ENCODE results near the gene SLC38A11. TPM values are rescaled to one million over a fixed set of nuclear protein-coding genes. Genes with fewer than 3 reads are reported as not detected.
"Not testable (repeated sequence)": the region's sequence is repeated elsewhere in the genome, so short reads cannot be mapped to it uniquely, and the experiment has no call there.

The SLC38A11 gene, protein sequence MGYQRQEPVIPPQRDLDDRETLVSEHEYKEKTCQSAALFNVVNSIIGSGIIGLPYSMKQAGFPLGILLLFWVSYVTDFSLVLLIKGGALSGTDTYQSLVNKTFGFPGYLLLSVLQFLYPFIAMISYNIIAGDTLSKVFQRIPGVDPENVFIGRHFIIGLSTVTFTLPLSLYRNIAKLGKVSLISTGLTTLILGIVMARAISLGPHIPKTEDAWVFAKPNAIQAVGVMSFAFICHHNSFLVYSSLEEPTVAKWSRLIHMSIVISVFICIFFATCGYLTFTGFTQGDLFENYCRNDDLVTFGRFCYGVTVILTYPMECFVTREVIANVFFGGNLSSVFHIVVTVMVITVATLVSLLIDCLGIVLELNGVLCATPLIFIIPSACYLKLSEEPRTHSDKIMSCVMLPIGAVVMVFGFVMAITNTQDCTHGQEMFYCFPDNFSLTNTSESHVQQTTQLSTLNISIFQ
- not detected for total RNA-seq

GRCh38 chr2:164954954-164955701 lies at the start of gene SLC38A11:
Gene SLC38A11 (minus strand): TSS chr2:164955525. CDS start chr2:164955247, 278 bp downstream.
- no peaks in the 10 kb centered on the region for H3K36me3 Mint-ChIP-seq (ENCODE audit: insufficient read depth in 2 of 2)
- H3K9me3 Mint-ChIP-seq = no peaks in the 10 kb centered on the region
- peaks cover 6% of the 10 kb centered on the region for H3K4me1 Mint-ChIP-seq (ENCODE audit: low read depth)
- H3K27me3 Mint-ChIP-seq (ENCODE audit: low read depth) = peaks cover 39% of the 10 kb centered on the region
- ATAC-seq (replicated peaks in 1 of 2) (no peak), DNase-seq (no peak)
- no peak within 1 kb of the TSS for H3K4me3 Mint-ChIP-seq
- H3K27ac Mint-ChIP-seq = no peak within 1 kb of the TSS

- Mint-ChIP-seq H3K27ac (no peak overlapping the region), H3K9me3 (no peaks in the 10 kb centered on the region), H3K27me3 (ENCODE audit: low read depth) (peaks cover 7% of the 10 kb centered on the region), H3K4me3 (no peak overlapping the region), H3K36me3 (ENCODE audit: insufficient read depth in 2 of 2) (no peaks in the 10 kb centered on the region), H3K4me1 (ENCODE audit: low read depth) (no peaks in the 10 kb centered on the region)
- DNase-seq (no peak), ATAC-seq (replicated peaks in 1 of 2) (no peak)
Measured at GRCh38 chr2:165003443-165004130, 48.3 kb upstream of the SLC38A11 start.

DNA sequence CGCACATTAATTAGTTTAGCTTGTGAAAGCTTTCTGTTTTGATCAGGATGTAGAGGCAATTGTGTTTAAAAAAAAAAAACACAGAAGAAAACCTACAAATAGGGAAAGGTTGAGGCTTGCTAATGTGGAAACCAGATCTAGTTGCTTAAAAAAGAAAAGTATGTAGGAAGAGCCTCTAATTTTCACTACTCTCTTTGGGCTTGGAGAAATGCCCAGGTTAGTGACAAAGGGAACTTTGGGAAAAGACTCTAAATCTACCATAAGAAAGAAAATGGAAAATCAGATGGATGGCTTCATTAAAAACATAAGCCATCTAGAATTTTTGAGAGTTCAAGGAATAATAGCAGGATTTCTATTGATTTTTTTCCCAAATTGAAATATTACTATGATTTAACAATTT lies 47.3 kb upstream of the SLC38A11 start:
- Mint-ChIP-seq H3K4me3 (no peak overlapping the region), H3K27me3 (ENCODE audit: low read depth) (peaks cover 7% of the 10 kb centered on the region), H3K27ac (no peak overlapping the region), H3K4me1 (ENCODE audit: low read depth) (no peaks in the 10 kb centered on the region), H3K9me3 (no peaks in the 10 kb centered on the region), H3K36me3 (ENCODE audit: insufficient read depth in 2 of 2) (no peaks in the 10 kb centered on the region)
- DNase-seq (no peak), ATAC-seq (replicated peaks in 1 of 2) (no peak)

DNA sequence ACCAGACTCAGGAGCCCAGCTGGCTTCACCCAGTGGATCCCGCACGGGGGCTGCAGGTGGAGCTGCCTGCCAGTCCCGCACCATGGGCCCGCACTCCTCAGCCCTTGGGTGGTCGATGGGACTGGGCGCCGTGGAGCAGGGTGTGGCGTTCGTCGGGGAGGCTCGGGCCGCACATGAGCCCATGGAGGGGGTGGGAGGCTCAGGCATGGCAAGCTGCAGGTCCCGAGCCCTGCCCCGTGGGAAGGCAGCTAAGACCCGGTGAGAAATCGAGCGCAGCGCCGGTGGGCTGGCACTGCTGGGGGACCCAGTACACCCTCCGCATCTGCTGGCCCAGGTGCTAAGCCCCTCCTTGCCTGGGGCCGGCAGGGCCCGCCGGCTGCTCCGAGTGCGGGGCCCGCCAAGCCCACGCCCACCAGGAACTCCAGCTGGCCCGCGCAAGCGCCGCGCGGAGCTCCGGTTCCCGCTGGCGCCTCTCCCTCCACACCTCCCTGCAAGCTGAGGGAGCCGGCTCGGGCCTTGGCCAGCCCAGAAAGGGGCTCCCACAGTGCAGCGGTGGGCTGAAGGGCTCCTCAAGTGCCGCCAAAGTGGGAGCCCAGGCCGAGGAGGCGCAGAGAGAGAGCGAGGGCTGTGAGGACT lies 39.5 kb upstream of the SLC38A11 start:
- H3K4me3 Mint-ChIP-seq; ATAC-seq (replicated peaks in 1 of 2); H3K36me3 Mint-ChIP-seq (ENCODE audit: insufficient read depth in 2 of 2): not testable (repeated sequence)

GRCh38 chr2:164993287-164994016 lies 38.1 kb upstream of the SLC38A11 start:
- Mint-ChIP-seq H3K27me3 (ENCODE audit: low read depth) (no peaks in the 10 kb centered on the region), H3K4me3 (no peak overlapping the region), H3K4me1 (ENCODE audit: low read depth) (peaks cover 14% of the 10 kb centered on the region), H3K36me3 (ENCODE audit: insufficient read depth in 2 of 2) (no peaks in the 10 kb centered on the region), H3K27ac (no peak overlapping the region), H3K9me3 (no peaks in the 10 kb centered on the region)
- ATAC-seq (replicated peaks in 1 of 2) (peak; percentile 36 to 43), DNase-seq (no peak)

More for the DNA sequence above, 39.5 kb upstream of the SLC38A11 start:
- not testable (repeated sequence) for H3K27me3 Mint-ChIP-seq (ENCODE audit: low read depth); H3K9me3 Mint-ChIP-seq; H3K27ac Mint-ChIP-seq; DNase-seq; H3K4me1 Mint-ChIP-seq (ENCODE audit: low read depth)

DNA sequence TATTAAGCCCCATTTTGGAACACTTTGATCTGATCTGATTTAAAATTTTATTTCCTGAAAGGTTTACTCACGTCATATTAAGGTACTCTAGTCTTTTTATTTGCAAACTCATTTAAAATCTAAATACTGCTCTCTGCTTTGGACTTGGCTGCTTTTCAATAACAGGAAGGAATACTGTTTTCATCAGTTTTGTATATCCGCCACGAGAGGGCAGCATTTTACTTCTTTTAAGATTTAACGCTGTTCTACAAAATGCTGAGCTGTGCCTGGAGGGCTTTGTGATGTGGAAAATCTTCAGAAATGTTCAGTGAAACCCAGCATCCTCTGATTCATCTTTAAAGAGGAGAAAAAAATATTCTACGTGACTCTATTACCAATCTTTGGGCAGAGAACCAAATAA lies 37.5 kb upstream of the SLC38A11 start:
- Mint-ChIP-seq H3K9me3 (no peaks in the 10 kb centered on the region), H3K4me1 (ENCODE audit: low read depth) (peaks cover 16% of the 10 kb centered on the region), H3K4me3 (no peak overlapping the region), H3K27ac (no peak overlapping the region), H3K27me3 (ENCODE audit: low read depth) (no peaks in the 10 kb centered on the region), H3K36me3 (ENCODE audit: insufficient read depth in 2 of 2) (no peaks in the 10 kb centered on the region)
- peak; percentile 65 to 69 for ATAC-seq (replicated peaks in 1 of 2)
- peak; percentile 37 to 43 for DNase-seq

GRCh38 chr2:164992093-164992454 lies 36.7 kb upstream of the SLC38A11 start:
- not testable (repeated sequence) for H3K27ac Mint-ChIP-seq; H3K27me3 Mint-ChIP-seq (ENCODE audit: low read depth); H3K4me3 Mint-ChIP-seq; DNase-seq; H3K9me3 Mint-ChIP-seq; ATAC-seq (replicated peaks in 1 of 2); H3K36me3 Mint-ChIP-seq (ENCODE audit: insufficient read depth in 2 of 2)
- peaks cover 16% of the 10 kb centered on the region for H3K4me1 Mint-ChIP-seq (ENCODE audit: low read depth)

DNA sequence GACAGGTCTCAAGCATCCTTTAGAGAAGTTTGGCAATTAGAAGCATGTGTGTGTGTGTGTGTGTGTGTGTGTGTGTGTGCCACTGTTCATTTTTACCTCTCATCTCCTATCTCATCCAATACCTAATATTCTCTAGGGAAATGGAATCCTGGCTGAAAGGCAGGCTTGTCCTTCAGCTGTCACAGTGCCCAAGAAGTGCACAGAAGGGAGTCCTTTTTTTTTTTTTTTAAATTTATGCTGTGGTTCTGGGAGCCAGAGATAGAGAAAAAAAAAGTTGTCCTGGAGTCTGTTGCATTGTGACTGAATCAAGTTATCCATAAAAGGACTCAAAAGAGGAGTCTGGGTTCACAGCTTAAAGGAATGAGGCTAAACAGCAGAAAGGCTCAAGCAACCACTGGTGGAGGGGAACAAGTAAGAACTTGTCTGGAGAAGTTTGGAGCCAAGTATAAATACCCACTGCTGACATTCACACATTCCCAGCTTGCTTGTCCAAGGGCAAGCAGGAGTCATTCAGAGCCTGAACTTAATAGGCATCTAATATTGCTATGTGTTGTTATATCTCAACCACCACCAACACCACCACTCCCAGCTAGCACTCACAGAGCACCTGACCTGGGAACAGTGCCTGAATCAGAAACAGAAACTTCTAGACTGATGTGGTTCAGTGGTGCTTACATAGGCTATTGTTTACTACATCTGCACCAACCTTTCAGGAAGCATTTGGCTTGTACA lies 36.2 kb upstream of the SLC38A11 start:
- peaks cover 16% of the 10 kb centered on the region for H3K4me1 Mint-ChIP-seq (ENCODE audit: low read depth)
- H3K9me3 Mint-ChIP-seq; H3K4me3 Mint-ChIP-seq; H3K27me3 Mint-ChIP-seq (ENCODE audit: low read depth); H3K36me3 Mint-ChIP-seq (ENCODE audit: insufficient read depth in 2 of 2); H3K27ac Mint-ChIP-seq; DNase-seq: not testable (repeated sequence)
- peak; percentile 35 to 49 for ATAC-seq (replicated peaks in 1 of 2)

GRCh38 chr2:164990953-164991352 lies 35.6 kb upstream of the SLC38A11 start:
- not testable (repeated sequence) for ATAC-seq (replicated peaks in 1 of 2); H3K27me3 Mint-ChIP-seq (ENCODE audit: low read depth); H3K4me3 Mint-ChIP-seq; H3K9me3 Mint-ChIP-seq; H3K36me3 Mint-ChIP-seq (ENCODE audit: insufficient read depth in 2 of 2); DNase-seq; H3K27ac Mint-ChIP-seq
- H3K4me1 Mint-ChIP-seq (ENCODE audit: low read depth) = peaks cover 19% of the 10 kb centered on the region

DNA sequence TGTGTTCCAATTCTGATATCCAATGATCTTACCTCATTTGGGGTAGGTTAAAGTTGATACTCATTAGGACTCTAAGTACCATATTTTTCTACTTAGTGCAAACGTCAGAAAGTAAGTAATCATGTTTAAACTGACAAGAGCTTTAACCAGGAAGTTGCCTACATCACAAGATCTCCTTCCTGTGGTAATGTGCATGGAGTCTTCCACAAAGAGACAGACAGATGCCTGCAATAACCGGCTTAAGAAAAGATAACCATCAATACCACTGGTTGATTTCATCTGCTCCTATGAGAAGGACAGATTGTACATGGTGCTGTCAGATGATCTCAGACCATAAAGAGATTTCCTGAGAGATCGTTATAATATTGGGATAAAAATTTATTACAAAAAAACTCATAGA lies 33.5 kb upstream of the SLC38A11 start:
- H3K27me3 Mint-ChIP-seq (ENCODE audit: low read depth); ATAC-seq (replicated peaks in 1 of 2); H3K9me3 Mint-ChIP-seq; H3K27ac Mint-ChIP-seq; DNase-seq; H3K36me3 Mint-ChIP-seq (ENCODE audit: insufficient read depth in 2 of 2); H3K4me3 Mint-ChIP-seq: not testable (repeated sequence)
- peaks cover 20% of the 10 kb centered on the region for H3K4me1 Mint-ChIP-seq (ENCODE audit: low read depth)

DNA sequence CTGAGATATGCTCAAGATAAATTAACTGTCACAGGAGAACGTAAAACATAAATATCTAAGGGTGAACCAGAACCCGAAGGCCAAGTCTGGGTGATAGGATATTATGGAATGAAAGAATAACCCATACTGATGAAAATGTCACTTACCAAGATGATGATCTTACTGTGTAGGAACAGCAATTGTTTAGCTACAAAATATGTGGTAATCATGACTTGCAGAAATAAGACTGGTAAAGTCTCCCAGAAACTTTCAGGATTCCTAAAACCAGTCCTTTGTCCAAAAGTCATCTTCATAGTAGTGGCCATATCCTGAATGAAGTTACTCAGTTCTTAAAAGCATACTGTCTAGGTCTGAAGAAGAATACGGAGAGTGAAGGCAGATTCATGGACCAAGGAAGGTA lies 30.7 kb upstream of the SLC38A11 start:
- peaks cover 13% of the 10 kb centered on the region for H3K4me1 Mint-ChIP-seq (ENCODE audit: low read depth)
- not testable (repeated sequence) for DNase-seq; H3K9me3 Mint-ChIP-seq; H3K36me3 Mint-ChIP-seq (ENCODE audit: insufficient read depth in 2 of 2); H3K27me3 Mint-ChIP-seq (ENCODE audit: low read depth); H3K4me3 Mint-ChIP-seq; ATAC-seq (replicated peaks in 1 of 2); H3K27ac Mint-ChIP-seq

- H3K4me3 Mint-ChIP-seq = no peak overlapping the region
Measured at GRCh38 chr2:164984428-164984827, 29.1 kb upstream of the SLC38A11 start.

More at GRCh38 chr2:164984428-164984827, 29.1 kb upstream of the SLC38A11 start:
- DNase-seq = no peak
- no peak for ATAC-seq (replicated peaks in 1 of 2)
- Mint-ChIP-seq H3K36me3 (ENCODE audit: insufficient read depth in 2 of 2) (no peaks in the 10 kb centered on the region), H3K4me1 (ENCODE audit: low read depth) (peaks cover 20% of the 10 kb centered on the region), H3K27ac (no peak overlapping the region), H3K9me3 (no peaks in the 10 kb centered on the region), H3K27me3 (ENCODE audit: low read depth) (peaks cover 6% of the 10 kb centered on the region)
